Fibroblast of pulmonary artery (primary cell): Measurements from ENCODE around the gene CCDC87.
A peak's percentile ranks its signal among the peaks of the same experiment; 100 is the strongest.
"Not testable (repeated sequence)": the region's sequence is repeated elsewhere in the genome, so short reads cannot be mapped to it uniquely, and the experiment has no call there.

Experiments
- DNase-seq: peaks from one replicate; pipeline ENCODE4 v3.0.0-alpha.2; 2010; ENCODE audit warnings: low read depth
- H3K4me3 ChIP-seq: replicated peaks from 2 replicates; pipeline ENCODE4 v1.5.1; 2011; ENCODE audit warnings: low read depth, mild to moderate bottlenecking, control low read depth, low read length, moderate library complexity
- CTCF ChIP-seq: IDR thresholded peaks from 2 replicates; pipeline ENCODE4 v1.5.1; 2011; ENCODE audit warnings: mild to moderate bottlenecking, control low read depth, low read length, inconsistent platforms; ENCODE audit errors: missing control alignments

The CCDC87 gene

GRCh38 chr11:66614073-66614472 lies 21.2 kb upstream of the CCDC87 start:
- no peak for TF ChIP-seq CTCF
- no peak for DNase-seq
- no peak overlapping the region for H3K4me3 ChIP-seq

- no peak for DNase-seq
- H3K4me3 ChIP-seq = no peak overlapping the region
- no peak for TF ChIP-seq CTCF
Measured at GRCh38 chr11:66612458-66612857, 19.6 kb upstream of the CCDC87 start.

- H3K4me3 ChIP-seq = no peak overlapping the region
- no peak for TF ChIP-seq CTCF
- no peak for DNase-seq
Measured at GRCh38 chr11:66609721-66610617, 17.1 kb upstream of the CCDC87 start.

GRCh38 chr11:66607126-66607834 lies 14.4 kb upstream of the CCDC87 start:
- no peak for TF ChIP-seq CTCF
- H3K4me3 ChIP-seq = no peak overlapping the region
- DNase-seq = peak; percentile 86

- DNase-seq, H3K4me3 ChIP-seq: not testable (repeated sequence)
Measured at GRCh38 chr11:66606608-66607007, 13.7 kb upstream of the CCDC87 start.

- DNase-seq = no peak
- no peak overlapping the region for H3K4me3 ChIP-seq
- no peak for TF ChIP-seq CTCF
Measured at GRCh38 chr11:66604155-66604554, 11.3 kb upstream of the CCDC87 start.

- TF ChIP-seq CTCF = no peak
- H3K4me3 ChIP-seq = no peak overlapping the region
- no peak for DNase-seq
Measured at GRCh38 chr11:66603072-66603471, 10.2 kb upstream of the CCDC87 start.
